NOMO-1 treated with dmso at 0.1 percent for 144 hours (cell line): Measurements from ENCODE around the gene PSMG4.

ENCODE experiments used
- DNase-seq: peaks from one replicate; lab custom pipeline; 2025; ENCODE audit not compliant: unreplicated experiment; lab: John Stamatoyannopoulos, UW

PSMG4 gene

DNA sequence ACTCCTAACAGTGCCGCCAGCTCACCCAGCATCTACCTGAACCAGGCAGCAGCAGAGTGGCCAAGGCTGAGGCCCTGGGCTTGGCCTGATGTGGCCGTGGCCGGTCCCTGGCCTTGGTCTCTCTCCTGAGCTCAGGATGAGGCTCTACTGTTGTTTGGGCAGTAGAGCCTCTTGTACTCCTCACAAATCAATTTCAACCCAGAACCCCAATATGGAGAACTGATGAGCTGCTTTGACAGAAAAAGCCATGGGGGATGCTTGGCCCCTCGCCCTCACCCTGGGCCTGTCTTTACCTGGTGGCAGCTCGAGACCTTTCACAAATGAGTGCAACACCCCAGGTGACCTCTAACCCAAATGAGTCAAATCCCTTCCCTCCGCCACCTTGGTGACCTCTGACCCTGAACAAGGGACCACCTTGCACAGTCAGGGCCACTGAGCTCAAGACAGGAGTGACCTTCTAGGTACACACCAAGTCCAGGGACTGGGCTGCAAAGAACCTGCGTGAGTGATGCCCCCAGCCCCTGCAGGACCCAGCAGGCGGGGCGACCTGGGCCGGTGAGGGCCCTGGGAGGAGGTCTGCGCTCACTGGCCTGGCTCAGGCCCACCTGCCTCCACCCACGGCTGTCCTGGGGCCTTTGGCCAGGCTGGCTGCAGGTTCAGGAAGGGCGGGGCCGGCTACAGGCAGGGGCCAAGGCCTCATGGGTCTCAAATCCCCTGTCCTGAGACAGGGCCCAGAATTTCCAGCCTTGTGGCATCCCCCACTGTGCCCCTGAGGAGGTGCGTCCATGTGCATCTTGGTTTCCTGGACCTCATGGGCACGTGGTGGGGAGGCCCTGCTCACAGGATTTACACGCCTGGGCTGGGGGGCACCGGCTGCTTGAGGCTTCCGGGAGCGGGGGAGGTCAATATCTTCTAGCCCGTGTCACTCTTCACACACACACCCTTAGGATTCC is 30.2 kb downstream of the PSMG4 start:
- no peak for DNase-seq

DNA sequence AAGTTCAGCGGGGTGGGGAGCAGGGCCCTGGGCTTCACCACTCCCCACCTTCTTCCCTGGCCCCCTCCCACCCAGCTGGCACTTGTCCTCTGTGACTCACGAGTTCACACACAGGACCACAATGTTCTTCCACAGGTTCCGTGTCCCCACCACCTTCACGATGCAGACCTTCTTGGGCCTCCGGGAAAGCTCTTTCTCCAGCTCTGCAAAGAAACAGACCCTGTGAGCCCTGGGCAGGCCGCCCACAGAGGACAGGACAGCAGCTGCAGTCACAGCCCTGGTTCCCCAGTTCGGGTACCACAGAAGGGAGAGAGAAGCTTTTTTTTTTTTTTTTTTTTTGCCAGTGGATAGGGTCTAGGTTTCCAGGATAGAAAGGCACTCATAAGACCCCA is 30.9 kb downstream of the PSMG4 start:
- no peak for DNase-seq

DNA sequence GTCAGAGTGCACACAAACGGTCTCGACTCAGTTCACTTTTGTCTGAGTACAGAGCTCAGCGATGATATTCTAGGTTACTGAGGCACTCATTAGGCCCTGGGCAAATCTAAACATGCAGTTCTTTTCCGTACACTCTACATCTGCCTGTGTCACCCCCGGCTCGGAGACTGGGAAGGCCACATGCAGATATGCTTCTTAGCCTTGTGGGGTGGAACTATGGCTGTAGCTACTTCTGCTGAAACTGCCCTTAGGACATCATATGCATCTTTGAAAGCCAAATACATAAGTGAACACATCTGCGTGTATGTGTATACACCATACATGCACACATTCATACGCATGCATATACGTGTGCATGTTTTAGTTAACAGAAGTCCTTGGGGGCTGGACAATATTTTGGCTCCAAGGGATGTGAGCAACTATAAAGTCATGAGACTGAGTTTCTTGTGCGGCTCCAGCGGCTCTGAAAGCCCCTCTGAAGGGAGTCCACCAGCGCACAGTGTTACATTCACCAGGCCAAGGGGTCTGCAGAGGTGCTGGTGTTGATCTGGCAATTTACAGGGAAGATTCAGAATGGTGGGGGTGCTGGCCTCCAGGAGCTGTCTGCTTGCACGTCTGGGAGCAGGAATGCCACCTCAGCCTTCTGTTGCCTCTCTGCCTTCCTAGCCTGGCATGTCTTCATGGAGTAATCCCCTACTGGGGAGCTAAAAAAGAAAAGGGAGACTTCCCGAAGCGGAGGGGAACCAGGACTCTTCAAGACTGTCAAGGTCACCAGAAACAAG is 31.6 kb downstream of the PSMG4 start:
- DNase-seq, result no peak

DNA sequence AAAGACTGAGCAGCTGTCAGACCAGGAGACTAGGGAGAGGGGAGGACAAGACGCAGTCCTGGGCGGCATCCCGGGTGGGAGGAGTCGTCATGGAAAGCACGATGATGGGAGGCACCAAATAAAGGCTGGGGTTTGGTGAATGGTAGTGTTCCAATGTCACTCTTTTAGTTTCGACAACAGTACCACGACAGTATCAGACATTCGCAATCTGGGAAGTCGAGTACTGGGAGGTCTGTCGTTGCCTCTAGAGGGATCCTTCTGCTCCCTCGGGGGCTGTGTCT is 32.1 kb downstream of the PSMG4 start:
- no peak for DNase-seq

DNA sequence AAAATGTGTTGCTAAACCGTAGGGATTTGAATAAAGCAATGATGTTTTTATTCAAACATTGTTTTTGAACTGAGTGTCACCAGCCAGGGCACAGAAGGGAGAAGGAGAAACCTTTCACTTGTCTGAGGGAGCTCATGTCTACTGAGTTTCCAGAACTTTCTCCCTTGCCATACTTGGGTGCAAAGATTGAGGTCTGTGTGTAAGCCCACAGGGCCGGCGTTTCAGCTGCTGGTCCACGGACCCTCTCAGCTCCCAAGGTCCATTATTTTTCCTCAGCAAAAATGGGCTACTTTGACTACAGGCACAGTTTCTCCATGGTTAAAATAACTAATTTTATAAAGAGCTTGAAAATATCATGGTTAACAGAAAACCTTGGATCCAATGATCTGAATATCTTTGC is 32.6 kb downstream of the PSMG4 start:
- DNase-seq, result no peak

DNA sequence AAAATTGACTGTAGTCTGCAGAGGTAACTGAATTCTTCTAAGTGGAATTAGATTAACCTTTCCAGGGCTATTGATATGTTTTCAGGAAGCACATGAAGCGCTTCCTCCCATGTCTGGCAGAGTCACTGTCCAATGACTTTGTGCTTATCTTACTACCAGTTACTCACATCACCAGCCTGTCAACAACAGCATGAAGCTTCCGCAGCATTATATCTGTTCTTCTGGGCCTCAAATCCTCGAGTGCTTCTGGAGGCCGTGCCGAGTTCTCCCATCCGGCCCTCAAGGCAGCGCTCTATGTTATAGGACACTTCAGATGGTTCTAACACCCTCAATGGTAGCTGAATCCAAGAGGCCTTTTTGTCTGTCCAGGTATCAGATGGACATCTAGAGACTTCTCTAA is 33.2 kb downstream of the PSMG4 start:
- DNase-seq, result no peak

DNA sequence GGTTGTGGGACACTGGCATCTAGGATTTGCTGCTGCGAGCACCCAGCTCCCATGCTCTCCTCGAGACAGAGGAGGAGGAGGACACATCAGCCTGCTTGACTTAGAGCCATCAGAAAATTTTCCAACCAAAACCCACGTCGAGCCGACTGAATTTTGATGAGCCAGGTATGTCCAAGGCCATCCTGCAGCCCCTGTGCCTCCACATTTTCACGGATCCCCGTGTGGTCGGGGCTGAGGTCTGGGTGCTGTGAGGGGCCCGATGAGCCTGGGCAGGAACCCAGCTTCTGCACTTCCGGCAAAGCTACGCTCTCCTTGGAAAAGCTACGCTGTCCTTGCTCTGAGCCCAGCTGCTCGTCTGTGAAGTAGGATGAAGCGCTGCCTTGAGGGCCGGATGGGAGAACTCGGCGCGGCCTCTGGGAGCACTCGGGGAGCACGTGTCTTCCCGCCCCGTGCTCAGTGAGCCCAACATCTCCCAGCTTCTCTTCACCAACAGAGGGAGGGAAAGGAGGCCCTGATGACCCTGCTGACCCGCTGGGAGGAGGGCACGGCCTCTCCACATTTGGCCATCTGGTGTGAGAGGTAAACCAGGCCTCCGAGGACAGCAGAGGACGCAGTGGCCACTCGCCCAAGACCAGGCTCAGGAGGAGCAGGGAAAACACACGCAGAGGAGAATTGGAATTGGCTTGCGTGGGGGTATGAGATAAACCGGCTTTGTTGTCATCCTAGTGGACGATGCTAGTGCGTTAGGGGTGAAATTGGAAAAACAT is 33.9 kb downstream of the PSMG4 start:
- DNase-seq, result no peak

DNA sequence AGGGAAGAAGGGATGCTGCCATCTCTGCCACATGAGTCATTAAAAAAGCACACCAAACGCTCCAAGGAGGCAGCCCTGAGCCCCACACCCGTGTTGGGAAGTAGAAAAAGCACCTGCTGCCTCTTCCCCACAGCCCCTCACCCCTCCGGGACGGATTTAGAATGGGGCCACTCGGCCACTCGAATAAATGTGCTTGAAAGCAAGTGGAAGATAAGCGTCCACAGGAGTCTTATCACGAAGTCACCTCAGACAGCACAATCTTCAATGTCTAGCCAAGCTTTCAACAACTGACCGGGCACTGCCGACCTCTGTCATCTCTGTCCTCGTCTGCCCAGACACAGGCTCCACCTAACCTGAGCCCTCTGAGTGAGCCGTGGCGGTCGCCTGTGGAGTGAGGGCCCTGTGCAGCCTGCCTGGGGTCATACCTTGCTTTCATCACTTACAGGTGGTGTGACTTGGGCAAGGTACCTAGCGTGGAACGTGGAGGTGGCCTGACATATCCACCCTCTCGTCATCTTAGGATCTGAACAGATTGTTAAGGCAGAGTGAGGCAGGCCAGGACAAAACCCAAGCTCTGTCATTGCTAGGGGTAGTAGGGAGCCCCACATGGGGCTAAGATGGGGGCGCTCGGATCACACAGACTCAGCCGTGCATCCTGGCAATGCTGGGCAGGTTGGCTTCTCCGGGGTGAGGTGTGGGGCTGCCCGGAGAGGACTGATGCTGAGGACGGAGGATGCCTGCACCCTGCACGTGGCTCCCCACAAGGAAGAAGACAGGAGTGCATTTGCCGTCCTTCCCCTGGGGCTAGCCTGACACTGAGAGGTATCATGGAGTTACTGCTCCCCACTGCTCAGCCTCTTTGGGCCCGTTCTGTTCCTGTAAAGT is 34.8 kb downstream of the PSMG4 start:
- no peak for DNase-seq

DNA sequence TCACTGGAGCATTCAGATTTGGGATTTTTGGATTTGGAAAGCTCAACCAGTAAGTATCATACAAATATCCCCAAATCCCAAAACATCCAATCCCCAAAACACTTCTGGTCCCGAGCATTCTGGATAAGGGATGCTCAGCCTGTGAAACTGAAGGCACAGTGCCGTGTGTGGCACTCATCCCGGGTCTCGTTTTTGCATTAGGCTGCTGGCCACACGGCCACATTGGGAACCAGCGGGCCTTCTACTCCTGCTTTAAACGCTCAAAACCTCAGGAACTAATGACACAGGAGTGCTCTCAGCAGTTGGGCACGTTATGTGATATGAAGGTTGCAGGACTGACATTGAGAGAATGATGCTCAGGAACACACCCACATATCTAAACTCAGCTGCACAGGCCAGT is 35.6 kb downstream of the PSMG4 start:
- DNase-seq, result no peak

DNA sequence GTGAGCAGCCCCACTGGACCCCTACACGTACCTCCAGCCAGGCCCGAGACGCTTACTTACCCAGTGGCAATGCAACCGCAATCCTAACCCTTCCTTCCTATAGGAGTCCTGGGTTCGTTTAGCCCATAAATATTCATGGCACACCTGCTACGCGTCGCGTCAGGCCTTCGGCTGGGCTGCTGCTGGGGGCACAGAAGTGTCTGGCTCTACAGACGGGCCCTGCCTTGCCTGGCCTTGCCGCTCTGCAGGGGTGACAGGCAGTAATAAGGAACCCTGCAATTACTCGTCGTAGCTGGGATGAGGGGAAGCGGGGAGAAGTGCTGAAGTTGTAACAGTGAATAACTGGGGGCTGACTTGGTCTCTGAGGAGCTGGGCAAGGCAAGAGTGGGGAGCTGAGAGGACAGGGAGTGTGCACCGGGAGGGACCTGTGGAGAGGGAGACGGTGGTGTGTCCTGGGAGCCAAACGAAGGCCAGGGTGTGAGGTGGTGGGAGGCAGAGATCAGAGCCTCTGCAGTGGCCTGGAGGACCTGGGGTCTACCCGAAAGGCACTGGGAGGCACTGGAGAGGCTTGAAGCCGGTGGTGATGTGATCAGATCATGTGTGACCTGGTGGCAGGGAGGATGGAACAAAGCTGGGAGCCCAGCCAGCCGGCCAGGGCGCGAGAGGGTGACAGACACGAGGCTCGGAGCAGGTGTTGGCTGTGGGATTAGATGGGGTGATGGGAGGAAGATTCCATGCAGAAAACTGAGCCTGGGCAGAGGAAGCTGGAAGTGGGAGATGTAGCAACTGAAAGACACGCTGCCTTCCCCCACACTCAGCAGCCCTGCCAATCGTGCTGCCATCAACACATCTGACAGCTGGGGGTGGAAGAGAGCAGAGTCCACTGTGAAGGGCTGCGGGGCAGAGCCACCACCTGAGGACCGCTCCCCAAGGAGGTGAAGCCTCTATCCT is 36.4 kb downstream of the PSMG4 start:
- DNase-seq, result no peak

DNA sequence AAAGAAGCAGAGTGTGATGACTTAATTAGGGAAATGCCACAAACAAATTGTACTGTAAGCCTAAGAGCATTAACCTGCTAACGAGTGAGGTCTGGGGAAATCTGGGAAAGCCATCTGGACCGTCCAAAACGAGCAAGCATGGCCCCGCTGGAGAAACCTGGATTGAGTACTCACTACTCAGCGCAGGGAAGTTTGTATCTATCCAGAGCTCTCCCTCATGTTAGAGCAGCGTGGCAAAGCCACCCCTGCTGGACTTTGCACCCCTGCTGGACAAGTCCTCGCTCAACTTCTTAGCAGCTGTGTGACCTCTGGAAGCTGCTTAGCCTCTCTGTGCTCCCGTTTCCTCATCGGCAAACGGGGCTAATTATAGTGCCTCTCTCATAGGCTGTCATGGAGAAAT is 37.3 kb downstream of the PSMG4 start:
- no peak for DNase-seq

DNA sequence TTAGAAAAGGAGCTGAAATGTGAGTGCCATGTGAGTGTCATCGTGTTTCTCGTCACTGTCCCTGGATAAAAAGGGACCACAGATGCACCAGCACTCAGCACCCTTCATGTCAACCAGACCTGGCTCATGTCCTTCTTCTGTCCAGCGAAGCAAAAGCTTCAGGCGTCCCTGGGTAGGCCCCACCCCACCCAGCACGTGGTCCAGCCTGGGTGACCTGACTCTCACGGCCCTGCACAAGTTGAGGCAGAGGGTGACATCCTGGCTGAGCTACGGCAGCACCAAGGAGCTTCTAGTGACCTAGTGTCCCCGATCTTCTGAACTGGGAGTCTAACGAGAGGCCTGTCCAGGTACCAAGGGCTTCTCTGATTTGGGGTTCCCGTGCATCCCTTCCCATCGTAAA is 37.8 kb downstream of the PSMG4 start:
- no peak for DNase-seq

DNA sequence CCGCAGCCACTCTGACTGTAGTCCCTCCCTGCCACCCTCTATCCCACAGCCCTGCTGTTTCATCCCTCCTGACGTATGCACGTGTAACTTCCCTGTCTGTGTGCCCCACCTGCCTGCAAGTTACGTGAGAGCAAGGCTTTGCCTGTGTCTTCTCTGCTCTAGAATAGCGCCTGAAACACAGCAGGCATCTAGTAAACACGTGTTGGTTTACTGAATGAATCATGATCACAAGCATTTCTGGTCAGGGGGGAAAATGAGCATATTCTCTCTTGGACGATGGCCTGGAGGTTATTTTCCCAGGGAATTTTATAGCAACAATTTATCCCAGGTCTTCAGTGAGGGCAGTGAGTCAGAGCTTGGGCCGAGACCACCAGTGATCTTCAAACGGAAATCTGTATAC is 38.3 kb downstream of the PSMG4 start:
- no peak for DNase-seq

DNA sequence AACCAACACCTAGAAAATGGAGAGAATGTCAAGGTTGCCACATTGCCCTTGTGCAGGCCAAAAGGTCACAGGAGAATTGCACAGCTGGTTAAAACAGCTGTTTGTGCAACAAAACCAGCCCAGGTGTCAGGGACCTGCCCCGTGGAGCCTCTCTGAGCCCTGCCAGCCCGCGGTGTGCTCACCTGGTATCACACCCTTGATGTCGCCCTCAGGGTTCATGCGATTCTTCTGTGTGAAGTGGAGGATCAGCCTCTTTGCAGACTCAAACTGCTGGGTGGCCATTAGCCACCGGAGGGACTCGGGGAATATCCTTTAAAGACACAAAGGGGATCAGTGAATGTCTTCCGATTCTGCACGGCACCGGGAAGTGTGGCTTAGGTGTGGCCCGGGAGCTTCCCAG is 39.2 kb downstream of the PSMG4 start:
- DNase-seq, result no peak

DNA sequence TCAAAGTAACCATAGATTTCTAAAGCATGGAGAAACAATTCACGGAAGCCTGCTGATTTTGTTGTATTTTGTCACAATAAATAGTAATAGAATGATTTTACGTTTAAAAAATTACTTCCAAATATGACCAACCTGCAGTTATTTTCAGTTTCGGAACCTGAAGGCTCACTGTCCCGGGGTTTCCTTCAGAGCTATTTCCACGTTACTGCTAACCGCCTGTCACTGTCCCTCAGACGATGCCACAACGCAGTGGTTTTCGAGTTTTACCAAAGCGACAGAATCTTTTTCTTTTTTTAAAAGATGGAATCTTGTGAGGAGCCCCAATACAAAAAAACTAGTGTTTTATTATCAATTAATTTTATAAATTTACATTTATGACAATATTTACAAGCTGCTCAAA is 40.5 kb downstream of the PSMG4 start:
- DNase-seq, result no peak

DNA sequence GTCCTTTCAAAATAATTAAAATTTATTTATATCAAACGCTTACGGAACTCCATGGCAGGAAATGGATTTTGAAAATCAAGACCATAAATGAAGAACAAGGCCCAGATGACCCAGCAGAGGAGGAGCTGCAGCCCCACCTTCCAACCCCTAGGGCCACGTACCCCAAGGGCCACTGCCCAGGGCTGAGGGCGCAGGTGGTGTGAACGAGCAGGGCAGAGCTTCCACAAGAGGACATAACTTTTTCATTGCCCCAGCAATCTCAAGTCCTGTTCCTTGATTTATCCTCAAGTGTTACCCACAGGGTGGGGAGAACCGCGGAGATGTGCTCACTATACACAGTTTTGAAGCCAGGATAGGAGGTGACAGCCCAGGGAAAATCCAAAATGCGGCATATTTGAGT is 42.8 kb downstream of the PSMG4 start:
- DNase-seq, result no peak

DNA sequence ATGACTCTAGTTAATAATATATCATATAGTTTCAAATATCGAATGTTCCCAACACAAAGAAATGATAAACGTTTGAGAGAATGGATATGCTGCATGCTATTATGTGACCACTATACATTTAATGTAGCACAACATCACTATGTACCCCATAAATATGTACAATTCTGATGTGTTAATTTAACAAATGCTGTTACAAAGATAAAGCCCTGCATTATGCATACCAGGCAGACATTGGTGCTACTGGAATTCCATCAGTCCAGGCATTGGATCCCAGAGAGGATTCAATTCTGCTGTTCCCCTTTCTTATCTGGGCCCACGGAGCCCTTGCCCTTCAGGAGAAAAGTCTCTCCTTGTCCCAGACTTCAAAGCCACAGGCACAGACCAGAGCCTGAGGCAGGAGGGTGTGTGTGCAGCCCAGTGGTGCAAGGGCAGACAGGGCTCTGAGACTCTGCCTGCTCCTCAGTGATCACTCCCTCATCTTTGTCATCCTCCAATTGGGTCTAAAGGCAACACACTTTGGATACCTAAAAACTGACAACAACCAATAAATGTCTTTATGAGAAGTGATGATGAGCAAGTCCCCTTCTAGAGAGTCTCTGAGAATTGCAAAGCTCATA is 45.2 kb downstream of the PSMG4 start:
- no peak for DNase-seq

DNA sequence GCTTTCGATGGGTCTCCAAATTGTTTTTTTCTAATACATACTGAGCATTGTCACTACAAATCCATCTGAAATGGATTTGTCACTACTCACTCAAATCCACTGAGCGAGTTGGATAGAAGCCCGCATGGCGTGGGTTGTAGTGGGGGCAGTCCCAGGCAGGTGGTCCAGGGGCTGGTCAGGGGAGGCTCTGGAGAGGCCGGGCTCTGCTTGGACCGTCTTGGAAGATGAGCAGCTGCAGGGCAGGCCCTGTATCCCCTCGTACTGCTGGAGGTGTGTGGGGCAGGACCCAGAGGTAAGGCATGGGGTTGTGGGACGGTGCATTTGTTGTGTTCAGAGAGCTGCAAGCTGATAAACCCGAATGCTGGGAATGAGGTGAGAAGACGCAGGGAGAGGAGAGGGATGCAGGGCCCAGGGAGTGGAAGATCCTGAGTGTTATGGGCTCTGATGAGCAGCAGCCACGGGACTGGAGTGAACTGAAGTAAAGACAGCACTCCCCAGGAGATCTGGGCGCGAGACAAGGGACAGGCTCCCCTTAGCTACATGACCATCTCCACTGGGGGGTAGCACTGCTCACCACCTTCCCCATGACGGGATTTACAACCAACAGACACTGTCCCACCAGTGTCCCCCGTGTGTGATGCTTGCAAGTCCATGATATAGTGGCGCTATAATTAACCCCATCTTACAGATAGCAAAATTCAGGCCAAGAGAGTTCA is 45.9 kb downstream of the PSMG4 start:
- no peak for DNase-seq

DNA sequence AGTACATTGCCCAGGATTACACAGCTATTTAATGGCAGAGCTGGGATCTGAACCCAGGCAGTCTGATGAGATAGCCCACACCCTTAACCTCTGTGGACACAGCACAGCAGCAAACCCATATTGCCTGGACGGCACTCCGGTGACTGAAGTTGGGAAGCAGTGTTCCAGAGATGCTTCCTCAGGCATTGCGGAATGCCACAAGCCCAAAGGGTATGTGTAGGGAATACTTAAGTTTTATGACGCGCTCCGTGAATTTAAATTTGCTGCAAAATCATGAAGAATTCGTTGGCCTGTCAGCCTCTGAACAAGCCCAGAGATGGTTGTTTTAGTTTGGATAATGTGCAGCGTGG is 46.4 kb downstream of the PSMG4 start:
- DNase-seq, result no peak
